Astrocyte (in vitro differentiated cells and primary cell): Measurements from ENCODE around the gene MCM7.

Source experiments
- CTCF ChIP-seq: IDR thresholded peaks from 2 replicates; pipeline ENCODE4 v1.5.1; 2011; ENCODE audit warnings: low read depth, mild to moderate bottlenecking, inconsistent platforms, low read length, moderate library complexity; ENCODE audit not compliant: insufficient read depth
- EZH2 ChIP-seq: IDR thresholded peaks from 2 replicates; pipeline ENCODE4 v1.6.1; 2012; ENCODE audit warnings: mild to moderate bottlenecking, low read length, inconsistent platforms; ENCODE audit not compliant: insufficient read depth

DNA sequence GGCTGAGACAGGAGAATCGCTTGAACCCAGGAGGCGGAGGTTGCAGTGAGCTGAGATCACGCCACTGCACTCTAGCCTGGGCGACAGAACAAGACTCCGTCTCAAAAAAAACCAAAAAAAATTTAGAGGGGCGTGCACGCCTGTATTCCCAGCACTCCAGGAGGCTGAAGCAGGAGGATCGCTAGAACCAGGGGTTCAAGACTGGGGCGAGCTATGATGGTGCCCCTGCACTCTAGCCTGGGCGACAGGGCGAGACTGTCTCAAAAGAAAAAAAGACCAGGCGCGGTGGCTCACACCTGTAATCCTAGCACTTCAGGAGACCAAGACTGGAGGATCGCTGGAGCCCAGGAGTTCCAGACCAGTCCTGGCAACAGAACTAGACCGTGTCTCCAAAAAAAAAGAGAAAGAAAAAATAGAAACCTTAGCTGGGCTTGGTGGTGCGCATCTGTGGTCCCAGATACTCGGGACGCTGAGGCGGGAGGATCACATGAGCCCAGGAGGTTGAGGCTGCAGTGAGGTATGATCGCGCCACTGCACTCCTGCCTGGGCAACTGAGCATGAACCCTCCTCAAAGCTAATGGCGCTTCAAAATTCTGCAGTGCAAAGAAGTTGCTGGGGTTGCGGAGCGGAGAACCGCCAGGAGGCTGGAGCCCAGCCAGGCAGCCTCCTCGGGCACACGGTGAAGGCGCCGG is 25.2 kb upstream of the MCM7 start:
- no peak for TF ChIP-seq EZH2
- no peak for TF ChIP-seq CTCF
